Chondrocyte (in vitro differentiated cells): Measurements from ENCODE around the gene PRELP. TPM values are rescaled to one million over a fixed set of nuclear protein-coding genes. Genes with fewer than 3 reads are reported as not detected.

ENCODE experiments used
- DNase-seq: peaks from one replicate; pipeline ENCODE4 v3.0.0; 2021; ENCODE audit warnings: mixed read lengths, low spot score
- H3K27ac Mint-ChIP-seq: one replicate; pipeline ENCODE4 v1.8.0; 2021; ENCODE audit warnings: mild to moderate bottlenecking, moderate library complexity, mixed read lengths; ENCODE audit not compliant: unreplicated experiment
- H3K27me3 Mint-ChIP-seq: 2 replicates; pipeline ENCODE4 v1.8.0; 2021; ENCODE audit warnings: low read depth, mixed read lengths
- H3K36me3 Mint-ChIP-seq: 2 replicates; pipeline ENCODE4 v1.8.0; 2021; ENCODE audit warnings: low read depth, mixed read lengths
- H3K4me1 Mint-ChIP-seq: 2 replicates; pipeline ENCODE4 v1.8.0; 2021; ENCODE audit warnings: low read depth, mild to moderate bottlenecking, mixed read lengths
- H3K4me3 Mint-ChIP-seq: one replicate; pipeline ENCODE4 v1.8.0; 2021; ENCODE audit warnings: mild to moderate bottlenecking, moderate library complexity, mixed read lengths; ENCODE audit not compliant: unreplicated experiment
- H3K9me3 Mint-ChIP-seq: 2 replicates; pipeline ENCODE4 v1.8.0; 2021; ENCODE audit warnings: low read depth, mixed read lengths
- long read RNA-seq: library from polyadenylated mRNA; stranded (forward); transcript quantifications from one replicate; pipeline ENCODE4 v2.0.0, GENCODE V29; 2021
- total RNA-seq: library from RNA; stranded (reverse); gene quantifications from 3 replicates; pipeline ENCODE4 v1.2.1, GENCODE V29; 2021
- TF ChIP-seq, protein P1 (sequence below): fragments of 200-600 bp; sonication (generic); IDR thresholded peaks from 2 replicates; pipeline ENCODE4 v1.5.0; 2021; ENCODE audit warnings: antibody characterized with exemption, mild to moderate bottlenecking, moderate library complexity

PRELP gene
- total RNA-seq, result 29.5 to 33.7 TPM (median 33.2 TPM) in 3 replicates
- long read RNA-seq, full-length matches to known transcripts, result 84 of 105 reads
- long read RNA-seq, partial matches to known transcripts, result 7 of 105 reads
- long read RNA-seq, other reads (novel, unspliced or antisense), result 14 of 105 reads

- Mint-ChIP-seq H3K36me3 (no peaks in the 10 kb centered on the region), H3K27ac (peak within 1 kb of the TSS; percentile 89), H3K27me3 (no peaks in the 10 kb centered on the region), H3K4me3 (peak within 1 kb of the TSS; percentile 72), H3K4me1 (peaks cover 56% of the 10 kb centered on the region), H3K9me3 (no peaks in the 10 kb centered on the region)
- DNase-seq, result no peak
- TF ChIP-seq, protein P1, sequence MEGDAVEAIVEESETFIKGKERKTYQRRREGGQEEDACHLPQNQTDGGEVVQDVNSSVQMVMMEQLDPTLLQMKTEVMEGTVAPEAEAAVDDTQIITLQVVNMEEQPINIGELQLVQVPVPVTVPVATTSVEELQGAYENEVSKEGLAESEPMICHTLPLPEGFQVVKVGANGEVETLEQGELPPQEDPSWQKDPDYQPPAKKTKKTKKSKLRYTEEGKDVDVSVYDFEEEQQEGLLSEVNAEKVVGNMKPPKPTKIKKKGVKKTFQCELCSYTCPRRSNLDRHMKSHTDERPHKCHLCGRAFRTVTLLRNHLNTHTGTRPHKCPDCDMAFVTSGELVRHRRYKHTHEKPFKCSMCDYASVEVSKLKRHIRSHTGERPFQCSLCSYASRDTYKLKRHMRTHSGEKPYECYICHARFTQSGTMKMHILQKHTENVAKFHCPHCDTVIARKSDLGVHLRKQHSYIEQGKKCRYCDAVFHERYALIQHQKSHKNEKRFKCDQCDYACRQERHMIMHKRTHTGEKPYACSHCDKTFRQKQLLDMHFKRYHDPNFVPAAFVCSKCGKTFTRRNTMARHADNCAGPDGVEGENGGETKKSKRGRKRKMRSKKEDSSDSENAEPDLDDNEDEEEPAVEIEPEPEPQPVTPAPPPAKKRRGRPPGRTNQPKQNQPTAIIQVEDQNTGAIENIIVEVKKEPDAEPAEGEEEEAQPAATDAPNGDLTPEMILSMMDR, result peak; percentile 33
These were observed at the start of gene PRELP for GRCh38 chr1:203475012-203475981. TSS of gene PRELP (plus strand) at chr1:203475806. CDS start at chr1:203483185, 7,379 bp downstream.

- Mint-ChIP-seq H3K36me3 (no peaks in the 10 kb centered on the region), H3K27ac (peak overlapping the region; percentile 82), H3K4me1 (peaks cover 33% of the 10 kb centered on the region), H3K27me3 (peaks cover 21% of the 10 kb centered on the region), H3K9me3 (no peaks in the 10 kb centered on the region), H3K4me3 (no peak overlapping the region)
- TF ChIP-seq, protein P1, result no peak
- DNase-seq, result no peak
These were observed 49.2 kb upstream of the PRELP start for GRCh38 chr1:203426366-203426765.

DNA sequence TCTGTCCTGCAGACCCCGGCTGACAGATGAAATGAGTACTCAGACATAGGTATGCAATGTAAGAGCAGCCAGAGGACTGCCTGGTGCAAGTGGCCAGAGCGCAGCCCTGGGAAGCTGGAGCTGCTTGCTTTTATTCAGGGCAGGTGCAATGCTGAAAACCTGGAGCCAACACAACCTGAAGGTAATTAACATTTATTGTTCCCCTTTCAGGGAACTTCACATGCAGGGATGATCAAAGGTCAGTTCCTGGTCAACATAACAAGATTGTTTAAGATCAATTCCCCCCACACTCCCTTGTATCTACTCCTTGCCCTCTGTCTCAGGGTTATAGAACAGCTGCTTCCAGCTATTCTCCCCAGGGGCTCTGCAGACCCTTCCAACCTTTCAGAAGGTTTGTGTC lies 48.7 kb upstream of the PRELP start:
- Mint-ChIP-seq H3K4me1 (peaks cover 33% of the 10 kb centered on the region), H3K4me3 (no peak overlapping the region), H3K27ac (no peak overlapping the region), H3K27me3 (peaks cover 21% of the 10 kb centered on the region), H3K9me3 (no peaks in the 10 kb centered on the region), H3K36me3 (no peaks in the 10 kb centered on the region)
- no peak for DNase-seq
- TF ChIP-seq, protein P1, result no peak

DNA sequence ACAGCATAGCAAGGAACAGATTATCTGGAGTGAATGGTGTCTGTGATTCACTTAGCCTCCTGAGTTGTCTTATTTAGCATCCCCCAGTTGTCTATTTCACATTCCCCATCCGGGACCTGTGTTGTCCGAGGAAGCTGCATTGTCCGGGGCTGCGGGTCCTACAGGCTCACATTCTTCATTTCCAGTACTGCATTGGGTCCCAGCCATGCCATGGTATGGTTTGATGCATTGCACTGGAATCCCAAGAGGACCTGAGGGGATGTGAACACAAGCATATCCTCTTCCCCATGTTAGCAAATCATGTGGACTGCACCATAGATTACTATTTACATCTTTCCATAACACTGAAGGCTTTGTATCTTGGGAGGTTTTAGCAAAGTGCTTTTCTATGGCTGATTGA lies 48.2 kb upstream of the PRELP start:
- TF ChIP-seq, protein P1, result no peak
- no peak overlapping the region for H3K4me3 Mint-ChIP-seq
- H3K9me3 Mint-ChIP-seq, result no peaks in the 10 kb centered on the region
- no peaks in the 10 kb centered on the region for H3K36me3 Mint-ChIP-seq
- DNase-seq, result no peak
- H3K27me3 Mint-ChIP-seq, result peaks cover 21% of the 10 kb centered on the region
- peaks cover 31% of the 10 kb centered on the region for H3K4me1 Mint-ChIP-seq
- H3K27ac Mint-ChIP-seq, result no peak overlapping the region

GRCh38 chr1:203428981-203429599 lies 46.5 kb upstream of the PRELP start:
- Mint-ChIP-seq H3K27me3 (peaks cover 24% of the 10 kb centered on the region), H3K9me3 (no peaks in the 10 kb centered on the region), H3K36me3 (no peaks in the 10 kb centered on the region), H3K4me3 (no peak overlapping the region), H3K4me1 (peaks cover 22% of the 10 kb centered on the region), H3K27ac (no peak overlapping the region)
- no peak for DNase-seq
- TF ChIP-seq, protein P1, result no peak
